ENCODE results near the gene TEX26.

Gene TEX26

GRCh38 chr13:30932481-30933353 is at the start of gene TEX26:
Gene TEX26 (plus strand): TSS chr13:30932656. CDS start chr13:30932716, 60 bp downstream.
- no peak for DNase-seq

GRCh38 chr13:30882996-30883766 is 49.3 kb upstream of the TEX26 start:
- DNase-seq = no peak

GRCh38 chr13:30884543-30884942 is 47.9 kb upstream of the TEX26 start:
- no peak for DNase-seq

DNA sequence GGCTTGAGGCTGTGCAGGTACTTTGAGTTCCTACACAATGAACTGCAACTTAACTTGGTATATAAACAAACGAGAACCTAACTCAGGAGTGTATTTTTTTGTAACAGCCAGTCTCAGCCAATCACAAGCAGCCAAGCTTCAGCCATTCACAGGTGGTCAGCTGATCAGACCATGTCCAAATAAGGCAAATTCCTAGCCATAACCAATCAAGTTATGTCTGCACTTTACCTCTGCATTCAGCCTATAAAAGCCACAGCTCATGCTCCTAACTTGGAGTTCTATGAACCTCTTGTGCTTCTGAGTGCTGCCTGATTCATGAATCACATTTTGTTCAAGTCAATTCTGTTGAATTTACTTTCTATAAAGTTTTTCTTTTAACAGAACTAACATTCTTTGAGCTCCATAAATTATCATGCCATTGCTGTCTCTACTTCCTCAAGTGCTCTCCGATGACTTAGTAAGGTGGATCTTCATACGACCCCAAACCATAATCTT is 43.2 kb upstream of the TEX26 start:
- no peak for DNase-seq

DNA sequence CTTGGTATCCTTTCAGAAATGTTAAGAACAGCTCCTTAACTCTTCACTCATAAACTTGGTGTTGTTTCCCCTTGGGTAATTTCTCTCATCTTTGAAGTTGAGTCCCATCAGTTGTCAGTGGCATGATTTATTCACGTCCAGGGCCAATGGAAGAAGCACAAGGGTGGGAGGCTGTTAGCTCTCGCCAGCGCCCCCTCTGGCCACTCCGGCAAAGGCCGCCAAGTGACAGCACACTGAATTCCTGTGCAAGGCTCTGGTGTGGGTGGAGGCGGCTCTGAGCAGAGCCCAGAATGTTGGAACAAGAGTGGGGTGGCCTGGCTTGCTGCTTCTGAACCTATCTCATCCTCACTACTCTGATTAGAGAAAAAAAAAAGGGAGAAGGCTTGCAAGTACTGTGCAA is 39.5 kb upstream of the TEX26 start:
- no peak for DNase-seq

- no peak for DNase-seq
These were observed 36.7 kb upstream of the TEX26 start for GRCh38 chr13:30895773-30896172.

GRCh38 chr13:30898070-30898469 is 34.4 kb upstream of the TEX26 start:
- DNase-seq = no peak

DNA sequence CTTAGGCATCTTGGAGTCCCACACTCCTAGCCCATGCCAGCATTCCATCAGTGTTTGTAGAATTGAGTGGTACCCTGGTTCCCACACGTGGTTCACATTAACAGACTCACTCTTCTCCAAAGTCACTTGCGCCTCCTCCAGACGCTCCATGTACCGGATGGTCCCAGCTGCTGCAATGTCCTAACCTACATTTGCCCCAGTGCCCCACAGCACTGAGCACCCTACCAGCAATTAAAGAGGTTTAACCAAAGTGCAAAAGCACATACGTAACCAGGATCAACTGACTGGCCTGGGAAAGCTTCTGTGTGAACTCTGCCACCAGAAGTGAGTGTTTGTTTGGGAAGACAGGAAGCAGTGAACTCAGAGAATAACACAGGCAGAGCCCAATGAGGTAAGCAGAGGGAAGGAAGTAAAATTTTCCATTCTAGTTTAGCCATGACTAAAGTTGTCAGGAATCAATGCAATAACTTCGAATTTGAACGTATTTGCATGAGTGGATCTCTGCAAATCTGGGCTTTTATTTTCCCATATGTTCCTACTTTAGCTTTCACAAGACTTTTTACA is 33.7 kb upstream of the TEX26 start:
- peak; percentile 9 for DNase-seq

GRCh38 chr13:30900436-30900835 is 32.0 kb upstream of the TEX26 start:
- DNase-seq = no peak

GRCh38 chr13:30900952-30901749 is 31.3 kb upstream of the TEX26 start:
- no peak for DNase-seq

DNA sequence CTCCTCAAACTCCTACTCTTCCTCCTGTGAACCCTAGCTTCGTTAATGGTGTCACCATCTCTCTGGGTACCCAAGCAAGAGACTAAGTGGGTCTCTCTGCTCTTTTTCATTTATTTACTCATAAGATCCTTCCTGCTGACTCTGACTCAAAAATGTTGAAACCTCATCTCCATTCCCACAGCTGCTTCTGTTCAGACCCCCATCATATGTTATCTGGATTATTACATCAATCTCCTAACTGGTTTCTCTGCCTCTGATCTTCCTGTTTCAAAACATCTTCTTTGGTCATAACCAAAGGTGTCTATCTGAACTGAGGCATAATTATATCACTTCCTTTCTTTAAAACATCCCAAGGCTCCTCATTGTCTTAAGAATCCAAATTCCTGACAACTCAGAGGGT is 28.4 kb upstream of the TEX26 start:
- DNase-seq = no peak

DNA sequence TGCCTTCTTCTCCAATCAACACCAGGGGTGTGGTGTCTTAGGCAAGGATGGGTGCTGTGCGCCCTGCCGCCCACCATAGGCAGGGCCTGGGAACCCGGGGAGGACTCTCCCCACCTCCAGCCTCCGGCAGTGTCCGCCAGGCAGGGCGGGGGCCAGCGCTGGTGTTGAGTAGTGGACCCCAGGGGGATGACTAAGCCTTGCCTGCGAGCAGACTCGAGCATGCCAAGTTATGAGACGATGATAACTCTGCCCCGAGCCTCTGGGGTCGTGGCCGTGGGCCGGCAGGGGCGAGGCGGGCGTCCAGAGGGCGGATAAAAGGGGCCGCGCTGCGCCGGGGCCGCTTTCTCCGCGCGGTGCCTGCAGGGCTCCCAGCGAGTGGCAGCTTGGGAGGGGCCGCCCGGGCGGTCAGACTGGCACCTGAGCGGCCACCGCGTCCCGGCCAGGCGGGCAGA is 26.5 kb upstream of the TEX26 start, which contains the start of gene MEDAG:
Gene MEDAG (plus strand): TSS at position 340 of the 452 bp plus-strand sequence. CDS start 245 bp downstream, outside the sequence.
- DNase-seq = peak; percentile 39

DNA sequence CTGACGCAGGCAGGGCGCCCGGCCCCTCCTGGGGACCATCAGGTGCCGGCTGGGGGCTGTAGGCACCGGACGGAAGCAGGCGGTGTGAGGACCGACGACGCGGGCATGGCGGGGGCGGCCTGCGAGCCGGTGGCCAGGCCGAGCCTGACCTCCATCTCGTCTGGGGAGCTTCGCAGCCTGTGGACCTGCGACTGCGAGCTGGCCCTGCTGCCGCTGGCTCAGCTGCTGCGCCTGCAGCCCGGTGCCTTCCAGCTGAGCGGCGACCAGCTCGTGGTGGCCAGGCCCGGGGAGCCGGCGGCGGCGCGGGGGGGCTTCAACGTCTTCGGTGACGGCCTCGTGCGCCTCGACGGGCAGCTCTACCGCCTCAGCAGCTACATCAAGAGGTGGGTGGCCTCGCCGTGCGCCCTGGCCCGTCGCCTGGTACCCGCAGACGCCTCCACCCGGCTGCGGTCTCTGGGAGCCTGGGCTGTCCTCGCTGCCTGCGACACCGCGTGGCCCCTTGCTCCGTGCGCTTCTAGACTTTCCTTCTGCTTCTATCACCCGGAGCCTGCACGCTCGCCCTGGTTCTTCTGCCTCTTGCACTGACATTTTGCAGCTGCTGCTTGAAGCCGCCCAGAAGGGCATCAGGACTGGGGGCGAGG is 25.9 kb upstream of the TEX26 start:
- no peak for DNase-seq

GRCh38 chr13:30907121-30907861 is 25.2 kb upstream of the TEX26 start:
- peak; percentile 9 for DNase-seq

- DNase-seq = no peak
These were observed 24.0 kb upstream of the TEX26 start for GRCh38 chr13:30908416-30908980.

DNA sequence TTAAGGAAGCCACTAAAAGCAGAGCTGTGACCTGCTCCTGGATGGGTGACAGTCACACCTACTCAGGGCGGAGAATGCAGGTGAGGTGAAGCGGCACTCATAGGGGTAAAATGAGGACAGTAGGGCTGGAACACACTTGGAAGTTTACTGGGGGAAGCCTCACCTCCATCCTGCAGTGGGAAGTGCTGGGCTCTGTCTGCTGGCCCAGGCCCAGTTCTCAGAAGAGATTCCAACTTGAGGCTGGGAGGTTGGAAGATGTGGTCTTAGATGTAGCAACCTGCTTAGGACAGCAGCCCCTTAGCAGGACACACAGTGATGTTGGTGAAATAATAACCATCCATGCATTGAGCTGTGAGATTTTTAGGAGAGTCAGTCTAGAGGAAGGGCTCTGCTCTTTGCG is 21.8 kb upstream of the TEX26 start:
- DNase-seq = no peak

GRCh38 chr13:30915691-30916541 is 16.5 kb upstream of the TEX26 start:
- DNase-seq = no peak

- DNase-seq = no peak
These were observed 15.5 kb upstream of the TEX26 start for GRCh38 chr13:30916991-30917390.

GRCh38 chr13:30918662-30919405 is 13.6 kb upstream of the TEX26 start:
- DNase-seq = no peak

Measured in GOT3 (cell line).